Lung (tissue), 12 donors: Measurements from ENCODE around the gene PHACTR1. TPM values are rescaled to one million over a fixed set of nuclear protein-coding genes. Genes with fewer than 3 reads are reported as not detected.

ENCODE experiments used
- ATAC-seq: fragments of 200-7000 bp; cut with Tn5 transposase; one replicate; pipeline ENCODE4 v1.9.1; 2020; ENCODE audit warnings: moderate number of reproducible peaks; ENCODE audit not compliant: insufficient read depth, low FRiP score
- DNase-seq, 3 donors: peaks; one replicate each; pipeline ENCODE4 v3.0.0-alpha.2; 2013 to 2017
- H3K27ac ChIP-seq, 2 donors: one replicate each; pipeline ENCODE4 v1.5.1; 2013; ENCODE audit warnings: mild to moderate bottlenecking in 2 of 2, moderate library complexity in 2 of 2, control low read depth in 1 of 2, inconsistent platforms in 1 of 2, low read depth in 1 of 2, low read length in 1 of 2
- H3K27me3 ChIP-seq, 3 donors: one replicate each; pipeline ENCODE4 v1.5.1; 2013; ENCODE audit warnings: low read length in 2 of 3; ENCODE audit not compliant: control insufficient read depth in 3 of 3, insufficient read depth in 3 of 3
- H3K36me3 ChIP-seq, 4 donors: one replicate each; pipeline ENCODE4 v1.5.1; 2013; ENCODE audit warnings: low read length in 4 of 4, mild to moderate bottlenecking in 1 of 4, moderate library complexity in 1 of 4; ENCODE audit not compliant: control insufficient read depth in 4 of 4, insufficient read depth in 4 of 4
- H3K4me1 ChIP-seq, 5 donors: one replicate each; pipeline ENCODE4 v1.5.1; 2013; ENCODE audit warnings: low read length in 5 of 5, mild to moderate bottlenecking in 2 of 5, moderate library complexity in 1 of 5; ENCODE audit not compliant: control insufficient read depth in 5 of 5, insufficient read depth in 5 of 5
- H3K4me3 ChIP-seq: one replicate; pipeline ENCODE4 v1.5.1; 2013; ENCODE audit warnings: mild to moderate bottlenecking, control low read depth, moderate library complexity
- H3K9ac ChIP-seq, 2 donors: one replicate each; pipeline ENCODE4 v1.5.1; 2013; ENCODE audit warnings: low read length in 2 of 2, control low read depth in 1 of 2; ENCODE audit not compliant: insufficient read depth in 1 of 2
- H3K9me3 ChIP-seq, 4 donors: one replicate each; pipeline ENCODE4 v1.5.1; 2013; ENCODE audit warnings: low read length in 3 of 4, mild to moderate bottlenecking in 1 of 4, moderate library complexity in 1 of 4; ENCODE audit not compliant: control insufficient read depth in 4 of 4, insufficient read depth in 3 of 4
- WGBS, 2 donors: extraction: QIAGEN DNeasy Blood & Tissue Kit; methylation state at CpG; one replicate each; pipeline ENCODE4 v1.1.7; 2013; 5-methylcytosine and 5-hydroxymethylcytosine counted together
- polyA plus RNA-seq, 2 donors: library from polyadenylated mRNA; stranded (reverse); fragments of 200-250 nt; gene quantifications; one replicate each; pipeline ENCODE4 v1.2.1, GENCODE V29; 2013
- total RNA-seq, 2 donors: library from RNA; depleted of rRNA in 1 of 2; stranded (reverse); fragments of >200 nt in 1 of 2; gene quantifications; one replicate each; pipeline ENCODE4 v1.2.1, GENCODE V29; 2014 to 2021
- TF ChIP-seq, protein P1 (sequence below): IDR thresholded peaks from 2 replicates; pipeline ENCODE4 v1.5.1; 2012; ENCODE audit warnings: mild to moderate bottlenecking; ENCODE audit errors: control extremely low read depth, extremely low read depth
- donor health status: control.
- donor health status: control.
- donor health status: Bipolar disorder and iron deficiency.
- donor health status: healthy.
- donor health status: DM: yes; HTN: yes; CAD: no.

Gene PHACTR1
- total and polyA plus RNA-seq, 4 donors, result 16.3 to 58.8 (median 41.9) TPM

DNA sequence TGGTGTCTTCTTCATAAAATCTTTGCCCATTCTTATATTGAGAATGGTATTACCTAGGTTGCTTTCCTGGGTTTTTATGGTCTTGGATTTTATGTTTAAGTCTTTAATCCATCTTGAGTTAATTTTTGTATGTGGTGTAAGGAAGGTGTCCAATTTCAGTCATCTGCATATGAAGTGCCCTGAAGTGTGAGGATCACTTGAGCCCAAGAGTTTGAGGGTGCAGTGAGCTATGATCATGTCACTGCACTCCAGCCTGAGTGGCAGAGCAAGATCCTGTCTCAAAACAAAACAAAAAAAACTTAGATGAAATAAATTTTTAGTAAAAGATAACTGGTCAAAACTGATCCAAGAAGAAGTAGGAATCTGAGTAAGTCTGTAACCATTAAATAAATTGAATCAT, 396.4 kb downstream of the PHACTR1 start:
- H3K4me1 ChIP-seq, result peaks cover 0 to 8% (median 3%) of the 10 kb centered on the region in 5 donors
- no peaks in the 10 kb centered on the region for H3K27me3 ChIP-seq
- no peak overlapping the region for H3K9ac ChIP-seq
- peaks cover 0 to 6% (median 0%) of the 10 kb centered on the region in 4 donors for H3K9me3 ChIP-seq
- no peak overlapping the region for H3K4me3 ChIP-seq
- no peaks in the 10 kb centered on the region for H3K36me3 ChIP-seq
- DNase-seq, result no peak
- no peak overlapping the region for H3K27ac ChIP-seq
- no peak for ATAC-seq
- TF ChIP-seq, protein P1, sequence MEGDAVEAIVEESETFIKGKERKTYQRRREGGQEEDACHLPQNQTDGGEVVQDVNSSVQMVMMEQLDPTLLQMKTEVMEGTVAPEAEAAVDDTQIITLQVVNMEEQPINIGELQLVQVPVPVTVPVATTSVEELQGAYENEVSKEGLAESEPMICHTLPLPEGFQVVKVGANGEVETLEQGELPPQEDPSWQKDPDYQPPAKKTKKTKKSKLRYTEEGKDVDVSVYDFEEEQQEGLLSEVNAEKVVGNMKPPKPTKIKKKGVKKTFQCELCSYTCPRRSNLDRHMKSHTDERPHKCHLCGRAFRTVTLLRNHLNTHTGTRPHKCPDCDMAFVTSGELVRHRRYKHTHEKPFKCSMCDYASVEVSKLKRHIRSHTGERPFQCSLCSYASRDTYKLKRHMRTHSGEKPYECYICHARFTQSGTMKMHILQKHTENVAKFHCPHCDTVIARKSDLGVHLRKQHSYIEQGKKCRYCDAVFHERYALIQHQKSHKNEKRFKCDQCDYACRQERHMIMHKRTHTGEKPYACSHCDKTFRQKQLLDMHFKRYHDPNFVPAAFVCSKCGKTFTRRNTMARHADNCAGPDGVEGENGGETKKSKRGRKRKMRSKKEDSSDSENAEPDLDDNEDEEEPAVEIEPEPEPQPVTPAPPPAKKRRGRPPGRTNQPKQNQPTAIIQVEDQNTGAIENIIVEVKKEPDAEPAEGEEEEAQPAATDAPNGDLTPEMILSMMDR, result no peak

DNA sequence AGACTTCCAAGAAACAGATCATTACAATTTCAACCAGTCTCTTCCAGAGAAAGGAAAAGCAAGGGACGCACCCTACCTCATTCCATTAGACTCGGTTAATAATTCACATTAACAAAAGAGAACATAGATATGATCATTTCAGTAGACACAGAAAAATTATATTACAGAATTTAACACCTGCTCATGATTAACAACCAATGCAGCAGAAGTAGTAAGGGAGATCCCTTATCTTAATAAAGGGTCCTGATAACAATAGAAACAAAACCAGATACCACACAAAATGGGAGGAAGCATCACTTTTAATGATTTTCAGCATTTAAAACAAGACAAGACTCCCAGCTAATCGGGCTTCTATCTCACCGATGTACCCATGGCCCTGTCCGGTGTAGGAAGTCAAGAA, 396.8 kb downstream of the PHACTR1 start:
- 83 to 88% methylated on average over 5 of the region's 5 CpGs for WGBS, 2 donors
- Histone ChIP-seq H3K9ac (no peak overlapping the region), H3K4me3 (no peak overlapping the region), H3K4me1 (peaks cover 0 to 8% (median 3%) of the 10 kb centered on the region in 5 donors), H3K36me3 (no peaks in the 10 kb centered on the region), H3K27me3 (no peaks in the 10 kb centered on the region), H3K9me3 (peaks cover 0 to 6% (median 0%) of the 10 kb centered on the region in 4 donors), H3K27ac (no peak overlapping the region)
- TF ChIP-seq, protein P1, result no peak
- DNase-seq (no peak), ATAC-seq (no peak)

DNA sequence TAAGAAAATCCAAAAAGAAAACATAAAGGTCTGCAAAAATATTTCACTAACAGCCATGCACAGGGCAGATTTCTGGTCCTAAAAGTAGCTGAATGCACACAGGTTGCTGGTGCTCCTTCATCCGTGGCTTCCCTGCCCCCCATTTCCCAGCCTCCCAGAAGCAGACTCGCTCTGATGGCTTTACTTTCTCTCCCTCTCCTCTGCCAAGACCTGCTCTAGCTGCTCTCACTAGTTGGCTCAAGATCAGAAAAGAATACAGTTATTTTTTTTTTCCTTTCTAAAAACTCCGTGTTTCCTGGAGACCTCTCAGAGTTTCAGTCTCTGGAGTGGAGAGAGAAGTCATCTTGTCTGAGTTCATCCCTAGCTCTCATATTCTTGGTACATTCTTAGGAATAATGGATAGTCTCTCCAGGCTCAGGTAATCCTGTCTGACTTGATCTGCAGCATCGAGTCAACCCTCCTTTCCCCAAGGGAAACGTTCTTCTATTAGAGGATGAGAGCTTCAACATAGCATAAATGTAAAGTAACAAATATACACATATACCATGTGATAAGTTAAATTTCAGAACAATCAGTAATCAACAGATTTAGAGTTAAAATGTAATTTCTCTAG, 397.5 kb downstream of the PHACTR1 start:
- Histone ChIP-seq H3K27ac (no peak overlapping the region), H3K9me3 (peaks cover 0 to 6% (median 0%) of the 10 kb centered on the region in 4 donors), H3K36me3 (no peaks in the 10 kb centered on the region), H3K9ac (no peak overlapping the region), H3K4me1 (peaks cover 0 to 8% (median 3%) of the 10 kb centered on the region in 5 donors), H3K27me3 (no peaks in the 10 kb centered on the region), H3K4me3 (no peak overlapping the region)
- WGBS, 2 donors, result 31 to 37% methylated on average over 5 of the region's 5 CpGs
- ATAC-seq (no peak), DNase-seq (peak in 2 of 3 donors; percentile 5 to 52)
- TF ChIP-seq, protein P1, result no peak

- Histone ChIP-seq H3K4me3 (no peak overlapping the region), H3K4me1 (peaks cover 0 to 8% (median 3%) of the 10 kb centered on the region in 5 donors), H3K9me3 (peaks cover 0 to 2% (median 0%) of the 10 kb centered on the region in 4 donors), H3K36me3 (no peaks in the 10 kb centered on the region), H3K27me3 (no peaks in the 10 kb centered on the region), H3K27ac (no peak overlapping the region), H3K9ac (no peak overlapping the region)
- 88 to 94% methylated on average over 1 of the region's 1 CpG for WGBS, 2 donors
- TF ChIP-seq, protein P1, result no peak
- ATAC-seq, result no peak
- no peak for DNase-seq
These were observed 399.6 kb downstream of the PHACTR1 start for GRCh38 chr6:13116155-13116554.
